ENCODE data around the gene SECTM1.
A peak's percentile ranks its signal among the peaks of the same experiment; 100 is the strongest.

Gene SECTM1

DNA sequence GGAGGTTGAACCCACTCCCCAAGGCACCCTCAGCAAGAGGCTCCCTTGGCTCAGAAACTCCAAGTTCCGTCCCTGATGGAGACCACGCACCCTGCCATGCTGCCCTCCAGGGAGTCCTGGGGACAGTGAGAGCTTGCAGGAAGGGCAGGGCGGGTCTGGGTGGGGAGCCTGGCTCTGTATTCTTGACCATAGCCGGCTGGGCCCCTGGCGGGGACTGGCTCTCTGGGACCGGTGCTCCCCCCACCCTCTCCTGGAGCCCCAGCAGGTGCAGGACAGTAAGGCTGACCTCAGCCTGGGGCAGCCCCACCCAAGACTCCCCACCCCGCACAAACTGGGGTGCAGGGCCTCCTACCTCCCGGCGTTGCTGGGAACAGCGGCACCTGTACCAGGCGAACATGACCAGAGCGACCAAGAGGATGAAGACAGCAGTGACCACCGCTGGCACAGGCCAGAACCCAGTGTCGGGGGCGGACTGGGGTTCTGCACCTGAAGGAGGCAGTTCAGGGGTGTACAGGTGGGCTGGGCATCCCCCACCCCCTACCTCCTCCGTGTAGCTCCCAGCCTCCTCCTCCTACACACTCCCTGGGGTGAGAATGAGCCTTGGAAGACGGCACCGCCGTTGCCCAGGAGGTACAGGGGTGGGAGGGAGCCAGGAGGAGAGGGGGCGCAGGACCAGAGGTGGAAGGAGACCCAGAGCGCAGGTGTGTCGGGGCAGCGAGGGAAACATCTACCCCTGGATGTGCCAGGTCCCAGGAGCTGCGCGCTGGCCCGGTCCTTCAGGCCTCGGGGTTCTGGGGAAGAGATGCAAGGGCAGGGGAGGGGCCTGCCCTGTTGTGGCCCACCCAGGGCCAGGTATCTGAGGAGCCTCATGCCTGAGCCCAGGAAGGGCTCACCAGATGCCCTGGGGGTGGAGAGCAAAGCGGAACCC lies 10.8 kb downstream of the SECTM1 start:
- in situ Hi-C loops (cut with MboI; ENCODE audit: low sequenced_read_pairs), result no loop called here
- Histone ChIP-seq H3K9me3 (no peaks in the 10 kb centered on the region), H3K4me1 (peaks cover 4% of the 10 kb centered on the region; the same call in 1 of the 2 replicates), H3K27me3 (ENCODE audit: low read depth) (peaks cover 13% of the 10 kb centered on the region), H3K36me3 (replicated peaks) (no peaks in the 10 kb centered on the region), H3K4me3 (no peak overlapping the region)
- no peak for DNase-seq (ENCODE audit: low spot score in 2 of 2)

DNA sequence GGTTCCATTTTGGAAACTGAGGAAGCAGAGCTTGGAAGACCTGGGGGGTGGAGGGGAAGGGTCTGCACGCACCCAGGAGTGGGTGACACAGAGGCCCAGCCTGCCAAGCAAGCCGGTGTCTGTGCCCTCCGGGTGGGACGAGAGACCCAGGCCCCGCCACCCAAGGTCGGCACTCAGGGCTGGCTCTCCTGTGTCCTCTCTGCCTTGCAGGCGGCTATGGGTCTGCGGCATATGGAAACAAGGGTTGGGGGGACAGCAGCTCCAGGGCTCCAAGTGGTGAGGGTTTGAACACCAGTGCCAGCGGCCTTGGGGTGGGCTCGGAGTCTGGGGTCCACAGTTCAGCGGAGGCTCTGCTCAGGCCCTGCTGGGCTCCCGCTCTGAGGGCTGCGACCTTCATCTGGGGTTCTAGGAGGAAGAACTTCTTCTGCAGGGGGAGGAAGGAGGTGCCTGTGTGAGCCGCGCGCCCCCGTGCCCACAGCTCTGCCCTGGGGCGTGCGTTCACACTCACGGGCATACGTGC lies 11.6 kb downstream of the SECTM1 start:
- DNase-seq (ENCODE audit: low spot score in 2 of 2), result no peak
- in situ Hi-C loops (cut with MboI; ENCODE audit: low sequenced_read_pairs), result no loop called here
- H3K4me3 ChIP-seq, result no peak overlapping the region
- H3K27me3 ChIP-seq (ENCODE audit: low read depth), result peaks cover 13% of the 10 kb centered on the region
- H3K4me1 ChIP-seq, result peaks cover 4% of the 10 kb centered on the region; the same call in 1 of the 2 replicates
- no peaks in the 10 kb centered on the region for H3K9me3 ChIP-seq
- H3K36me3 ChIP-seq (replicated peaks), result no peaks in the 10 kb centered on the region

DNA sequence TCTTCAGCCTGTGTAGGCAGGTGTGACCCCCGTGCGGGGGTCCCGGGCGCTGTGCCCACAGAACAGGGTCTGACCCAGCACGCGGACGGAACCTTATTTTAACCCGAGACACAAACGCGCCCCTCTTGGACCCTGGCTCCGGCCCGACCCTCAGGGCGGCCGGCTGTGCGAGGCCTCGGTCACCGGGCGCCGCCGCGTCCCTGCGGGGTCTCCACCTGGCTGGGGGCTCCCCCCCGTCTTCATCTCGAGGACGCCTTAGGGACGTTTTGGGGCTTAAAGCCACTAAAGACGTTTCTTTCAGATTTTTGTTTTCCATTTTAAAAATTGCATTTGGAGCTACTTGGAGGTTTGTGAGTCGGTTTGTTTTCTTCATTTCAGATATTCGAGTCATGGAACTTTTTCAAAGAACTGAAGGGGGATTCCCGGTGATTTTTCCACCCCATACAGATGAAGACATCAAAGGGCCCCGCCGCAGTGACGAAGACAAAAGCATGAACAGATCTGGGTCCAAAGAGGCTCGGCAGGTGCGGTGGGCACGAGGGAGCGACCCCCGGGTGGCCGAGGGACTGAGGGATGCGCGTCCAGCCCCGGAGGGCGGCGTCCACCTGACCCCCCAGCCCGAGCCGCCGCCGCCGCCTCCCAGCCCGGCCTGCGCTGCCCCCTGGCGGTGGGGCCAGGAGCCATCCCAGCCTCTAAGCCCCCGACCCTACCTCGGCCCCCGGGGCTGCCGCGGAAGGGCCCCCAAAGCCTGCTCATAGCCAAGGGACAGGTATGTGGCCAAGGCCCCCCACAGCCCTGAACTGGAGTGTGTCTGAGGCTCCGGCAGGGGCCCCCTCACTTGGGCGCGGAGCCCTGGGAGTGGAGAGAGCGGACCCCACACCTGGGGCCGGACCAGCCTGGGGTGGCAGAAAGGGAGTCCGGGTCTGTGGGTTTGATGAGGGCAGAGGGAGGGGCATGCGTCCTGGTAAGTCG lies 12.3 kb downstream of the SECTM1 start:
- Histone ChIP-seq H3K9me3 (no peaks in the 10 kb centered on the region), H3K27me3 (ENCODE audit: low read depth) (peaks cover 13% of the 10 kb centered on the region), H3K36me3 (replicated peaks) (no peaks in the 10 kb centered on the region), H3K4me1 (peaks cover 4% of the 10 kb centered on the region; the same call in 1 of the 2 replicates), H3K4me3 (no peak overlapping the region)
- in situ Hi-C loops (cut with MboI; ENCODE audit: low sequenced_read_pairs), result no loop called here
- DNase-seq (ENCODE audit: low spot score in 2 of 2), result peak in 1 of 2 experiments; percentile 66

DNA sequence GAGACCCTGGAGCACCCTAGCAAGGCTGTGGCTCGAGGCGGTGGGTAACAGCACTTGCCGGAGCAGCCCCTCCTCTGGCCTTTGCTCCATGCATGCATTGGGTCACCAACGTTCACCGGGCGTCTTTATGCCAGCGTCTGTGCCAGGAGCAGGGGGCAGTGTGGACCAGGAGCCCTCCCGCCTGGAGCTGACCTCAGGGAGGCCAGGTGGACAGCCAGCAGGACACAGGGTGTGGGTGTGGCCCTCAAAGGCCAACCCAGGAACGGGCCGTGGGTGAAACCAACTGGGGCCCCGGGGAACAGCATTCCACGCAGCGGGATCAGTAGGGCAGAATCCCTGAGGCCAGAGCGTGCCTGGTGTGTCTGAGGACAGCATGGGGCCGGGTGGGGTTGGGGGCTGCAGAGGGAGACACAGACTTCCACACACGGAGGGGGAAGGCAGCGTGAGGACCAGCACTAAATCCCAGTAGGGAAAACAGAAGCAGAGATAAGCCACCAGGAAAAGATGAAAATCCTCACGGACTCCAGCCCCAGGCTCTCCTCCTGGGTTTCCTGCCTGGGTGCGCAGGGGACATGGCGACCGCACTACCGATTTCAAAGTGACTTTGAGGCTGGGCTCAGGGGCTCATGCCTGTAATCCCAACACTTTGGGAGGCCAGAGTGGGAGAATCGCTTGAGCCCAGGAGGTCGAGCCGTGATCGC lies 13.3 kb downstream of the SECTM1 start:
- in situ Hi-C loops (cut with MboI; ENCODE audit: low sequenced_read_pairs), result no loop called here
- no peak for DNase-seq (ENCODE audit: low spot score in 2 of 2)
- Histone ChIP-seq H3K9me3 (no peaks in the 10 kb centered on the region), H3K36me3 (replicated peaks) (no peaks in the 10 kb centered on the region), H3K4me1 (peaks cover 4% of the 10 kb centered on the region; the same call in 1 of the 2 replicates), H3K4me3 (no peak overlapping the region), H3K27me3 (ENCODE audit: low read depth) (peaks cover 13% of the 10 kb centered on the region)

DNA sequence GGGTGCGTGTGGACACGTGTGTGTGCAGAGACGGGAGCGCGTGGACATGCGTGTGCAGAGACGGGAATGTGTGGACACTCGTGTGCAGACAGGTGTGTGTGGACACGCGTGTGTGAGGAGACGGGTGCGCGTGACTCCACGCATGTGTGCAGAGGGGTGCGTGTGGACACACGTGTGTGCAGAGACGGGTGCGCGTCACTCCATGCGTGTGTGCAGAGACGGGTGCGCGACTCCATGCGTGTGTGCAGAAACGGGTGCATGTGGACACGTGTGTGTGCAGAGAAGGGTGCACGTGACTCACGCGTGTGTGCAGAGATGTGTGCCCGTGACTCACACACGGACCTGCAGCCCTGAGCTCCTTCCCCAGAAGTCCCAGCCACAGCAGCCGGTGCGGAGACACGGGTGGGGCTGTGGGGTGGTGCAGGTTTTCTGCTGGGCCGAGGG lies 13.9 kb downstream of the SECTM1 start:
- Histone ChIP-seq H3K9me3 (no peaks in the 10 kb centered on the region), H3K4me1 (peaks cover 4% of the 10 kb centered on the region; the same call in 1 of the 2 replicates), H3K36me3 (replicated peaks) (no peaks in the 10 kb centered on the region), H3K27me3 (ENCODE audit: low read depth) (peaks cover 13% of the 10 kb centered on the region), H3K4me3 (no peak overlapping the region)
- in situ Hi-C loops (cut with MboI; ENCODE audit: low sequenced_read_pairs), result no loop called here
- DNase-seq (ENCODE audit: low spot score in 2 of 2), result no peak

DNA sequence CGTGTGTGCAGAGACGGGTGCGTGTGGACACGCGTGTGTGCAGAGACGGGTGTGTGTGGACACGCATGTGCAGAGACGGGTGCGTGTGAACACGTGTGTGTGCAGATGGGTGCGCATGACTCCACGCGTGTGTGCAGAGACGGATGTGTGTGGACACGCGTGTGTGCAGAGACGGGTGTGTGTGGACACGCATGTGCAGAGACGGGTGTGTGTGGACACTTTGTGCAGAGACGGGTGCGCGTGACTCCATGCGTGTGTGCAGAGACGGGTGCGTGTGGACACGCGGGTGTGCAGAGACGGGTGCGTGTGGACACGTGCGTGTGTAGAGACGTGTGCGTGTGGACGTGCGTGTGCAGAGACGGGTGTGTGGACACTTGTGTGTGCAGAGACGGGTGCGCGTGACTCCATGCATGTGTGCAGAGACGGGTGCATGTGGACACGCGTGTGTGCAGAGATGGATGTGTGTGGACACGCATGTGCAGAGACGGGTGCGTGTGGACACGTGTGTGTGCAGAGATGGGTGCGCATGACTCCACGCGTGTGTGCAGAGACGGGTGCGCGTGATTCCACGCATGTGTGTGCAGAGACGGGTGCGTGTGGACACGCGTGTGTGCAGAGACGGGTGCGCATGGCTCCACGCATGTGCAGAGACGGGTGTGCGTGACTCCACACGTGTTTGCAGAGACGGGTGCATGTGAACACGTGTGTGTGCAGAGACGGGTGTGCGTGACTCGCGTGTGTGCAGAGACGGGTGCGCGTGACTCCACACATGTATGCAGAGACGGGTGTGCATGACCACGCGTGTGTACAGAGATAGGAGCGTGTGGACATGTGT lies 14.6 kb downstream of the SECTM1 start:
- in situ Hi-C loops (cut with MboI; ENCODE audit: low sequenced_read_pairs), result no loop called here
- Histone ChIP-seq H3K36me3 (replicated peaks) (no peaks in the 10 kb centered on the region), H3K27me3 (ENCODE audit: low read depth) (peaks cover 13% of the 10 kb centered on the region), H3K4me1 (peaks cover 4% of the 10 kb centered on the region; the same call in 1 of the 2 replicates), H3K4me3 (no peak overlapping the region), H3K9me3 (no peaks in the 10 kb centered on the region)
- DNase-seq (ENCODE audit: low spot score in 2 of 2), result no peak

DNA sequence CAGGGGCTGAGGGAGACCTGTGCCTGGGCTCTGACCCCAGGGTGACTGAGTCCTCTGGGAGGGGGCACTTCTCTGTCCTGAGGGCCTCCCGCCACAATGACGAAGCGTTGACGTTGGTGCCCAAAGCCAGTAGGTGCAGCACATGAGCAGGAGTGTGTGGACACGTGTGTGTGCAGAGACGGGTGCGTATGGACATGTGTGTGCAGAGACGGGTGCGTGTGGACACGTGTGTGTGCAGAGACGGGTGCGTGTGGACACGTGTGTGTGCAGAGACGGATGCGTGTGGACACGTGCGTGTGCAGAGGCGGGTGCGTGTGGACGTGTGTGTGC lies 15.4 kb downstream of the SECTM1 start:
- H3K36me3 ChIP-seq (replicated peaks), result no peaks in the 10 kb centered on the region
- no peak overlapping the region for H3K4me3 ChIP-seq
- peaks cover 13% of the 10 kb centered on the region for H3K27me3 ChIP-seq (ENCODE audit: low read depth)
- DNase-seq (ENCODE audit: low spot score in 2 of 2), result no peak
- peaks cover 4% of the 10 kb centered on the region; the same call in 1 of the 2 replicates for H3K4me1 ChIP-seq
- in situ Hi-C loops (cut with MboI; ENCODE audit: low sequenced_read_pairs), result no loop called here
- no peaks in the 10 kb centered on the region for H3K9me3 ChIP-seq

DNA sequence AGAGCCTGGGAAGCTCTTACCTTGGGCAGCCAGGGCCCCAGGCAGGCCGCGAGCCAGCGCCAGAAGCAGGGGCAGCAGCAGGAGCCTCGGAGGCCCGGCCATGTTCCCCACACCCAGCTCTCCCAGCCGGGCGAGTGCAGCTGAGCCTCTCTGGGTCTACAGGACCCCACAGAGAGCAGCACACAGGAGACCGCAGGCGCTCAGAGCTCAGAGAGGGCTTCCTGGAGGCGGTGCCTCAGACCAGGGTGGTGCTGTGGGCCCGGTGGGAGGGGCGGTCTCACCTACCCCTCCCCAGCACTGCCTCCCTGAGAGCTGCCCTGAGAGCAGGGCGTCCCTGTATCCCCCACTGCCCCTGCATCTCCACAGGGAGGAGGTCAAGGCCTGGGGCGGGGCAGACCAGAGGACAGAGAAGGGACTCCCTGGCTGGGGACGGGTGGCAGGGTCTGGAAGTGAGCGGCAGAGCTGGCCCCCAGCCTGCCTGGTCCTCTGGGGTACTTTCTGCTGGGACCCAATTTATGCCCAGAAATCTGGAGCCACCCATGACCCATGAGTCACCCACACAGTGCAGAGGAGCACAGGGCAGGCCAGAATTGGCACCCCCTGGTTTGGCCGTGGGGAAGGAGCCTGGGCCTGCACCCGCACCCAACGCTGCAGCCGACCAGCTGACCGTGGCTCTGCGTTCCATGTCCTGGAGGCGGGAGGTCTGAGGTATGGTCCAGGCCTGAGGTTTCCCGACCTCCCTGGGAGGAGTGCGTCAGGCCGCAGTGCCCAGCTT lies 16.0 kb downstream of the SECTM1 start, which contains the start of gene CD7:
Gene CD7 (minus strand): TSS at position 215 of the 775 bp plus-strand sequence. CDS start 113 bp downstream, at position 102.
- peaks cover 13% of the 10 kb centered on the region for H3K27me3 ChIP-seq (ENCODE audit: low read depth)
- in situ Hi-C loops (cut with MboI; ENCODE audit: low sequenced_read_pairs), result no loop called here
- H3K9me3 ChIP-seq, result no peaks in the 10 kb centered on the region
- H3K4me3 ChIP-seq, result no peak within 1 kb of the TSS
- H3K36me3 ChIP-seq (replicated peaks), result no peaks in the 10 kb centered on the region
- H3K4me1 ChIP-seq, result peaks cover 4% of the 10 kb centered on the region; the same call in 1 of the 2 replicates
- no peak for DNase-seq (ENCODE audit: low spot score in 2 of 2)

DNA sequence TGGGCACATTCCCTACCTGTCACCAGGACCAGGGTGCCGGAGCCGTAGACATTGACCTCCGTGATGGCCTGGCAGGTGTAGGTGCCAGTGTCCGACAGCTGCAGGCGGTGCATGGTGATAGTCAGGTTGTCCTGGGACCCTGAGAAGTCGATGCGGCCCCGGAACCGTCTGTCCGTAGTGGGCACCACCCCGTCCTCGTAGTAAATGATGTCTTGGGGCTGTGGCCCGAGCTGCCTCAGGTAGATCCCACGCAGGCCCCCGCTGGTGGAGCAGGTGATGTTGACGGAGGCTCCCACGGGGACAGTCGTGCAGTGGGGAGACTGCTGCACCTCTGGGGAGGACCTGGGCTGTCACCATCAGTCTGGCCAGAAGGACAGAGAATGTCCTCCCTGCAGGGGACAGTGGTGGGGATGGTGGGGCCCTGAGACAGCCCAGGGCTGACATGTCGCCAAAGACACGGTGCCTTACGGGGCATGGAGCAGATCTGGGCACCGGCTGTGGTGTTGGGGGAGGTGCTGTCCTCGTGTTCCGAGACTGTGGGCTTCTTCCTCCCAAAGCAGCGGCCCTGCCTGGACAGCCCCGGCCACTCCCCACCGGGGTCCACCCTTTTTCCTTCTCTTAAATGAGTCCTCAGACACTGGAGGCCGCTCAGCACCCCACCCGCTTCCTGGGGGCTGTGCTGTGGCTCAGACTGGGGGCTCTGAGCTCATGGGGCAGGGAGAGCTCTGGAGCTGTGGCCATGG lies 16.7 kb downstream of the SECTM1 start:
- H3K27me3 ChIP-seq (ENCODE audit: low read depth), result peaks cover 7% of the 10 kb centered on the region
- in situ Hi-C loops (cut with MboI; ENCODE audit: low sequenced_read_pairs), result no loop called here
- peaks cover 4% of the 10 kb centered on the region; the same call in 1 of the 2 replicates for H3K4me1 ChIP-seq
- no peak for DNase-seq (ENCODE audit: low spot score in 2 of 2)
- no peaks in the 10 kb centered on the region for H3K9me3 ChIP-seq
- no peak overlapping the region for H3K4me3 ChIP-seq
- H3K36me3 ChIP-seq (replicated peaks), result no peaks in the 10 kb centered on the region

DNA sequence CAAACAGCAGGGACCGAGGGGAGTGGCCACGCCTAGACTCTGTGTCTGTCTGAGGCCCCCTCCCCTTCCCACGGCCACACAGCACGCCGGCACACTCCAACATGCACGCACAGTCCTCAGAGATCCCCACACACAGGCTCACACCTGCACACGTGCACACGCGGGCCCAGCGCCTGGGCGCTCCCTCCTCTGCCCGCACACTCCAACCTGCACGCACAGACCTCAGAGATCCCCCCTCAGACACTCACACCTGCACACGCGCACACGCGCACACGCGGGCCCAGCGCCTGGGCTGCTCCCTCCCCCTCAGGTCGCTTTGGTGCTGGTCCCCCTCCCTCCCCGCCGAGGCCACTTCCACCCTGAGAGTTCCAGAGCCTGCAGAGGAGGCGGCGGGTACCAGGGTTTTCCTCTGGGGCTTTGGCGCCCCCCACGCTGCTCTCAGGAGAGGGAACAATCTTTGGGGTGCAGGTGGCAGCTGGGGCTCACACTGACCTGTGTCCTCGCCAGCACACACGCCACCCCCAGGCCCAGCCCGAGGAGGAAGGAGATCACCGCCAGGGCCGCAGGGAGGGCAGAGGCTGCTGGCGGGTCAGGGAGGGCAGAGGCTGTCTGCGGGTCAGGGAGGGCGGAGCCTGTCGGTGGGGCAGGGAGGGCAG lies 17.7 kb downstream of the SECTM1 start:
- Histone ChIP-seq H3K4me3 (no peak overlapping the region), H3K27me3 (ENCODE audit: low read depth) (peaks cover under 1% of the 10 kb centered on the region; the same call in 1 of the 2 replicates), H3K4me1 (no peaks in the 10 kb centered on the region), H3K9me3 (no peaks in the 10 kb centered on the region), H3K36me3 (replicated peaks) (no peaks in the 10 kb centered on the region)
- no peak for DNase-seq (ENCODE audit: low spot score in 2 of 2)
- in situ Hi-C loops (cut with MboI; ENCODE audit: low sequenced_read_pairs), result no loop called here

All from HAP-1 (cell line).